IMR-90 (cell line): ENCODE data around the gene LRRC8E. TPM values are rescaled to one million over a fixed set of nuclear protein-coding genes. Genes with fewer than 3 reads are reported as not detected.
A peak's percentile ranks its signal among the peaks of the same experiment; 100 is the strongest.

Experiments used
- ATAC-seq: fragments of 200-7000 bp; cut with Tn5 transposase; 2 replicates; pipeline ENCODE4 v1.9.1; 2020; ENCODE audit warnings: low read depth, mild to moderate bottlenecking, moderate library complexity
- BruUV-seq: library from RNA; stranded (reverse); fragments of 400-500 nt; replicated peaks from 2 replicates; lab custom pipeline; 2021; lab: Mats Ljungman, UMichigan
- CTCF ChIA-PET: fragments of 300-600 bp; formaldehyde crosslinking; extraction: SDS; loops from one replicate; lab custom pipeline; 2021; ENCODE audit warnings: antibody characterized with exemption; lab: Yijun Ruan, JAX
- POLR2A ChIA-PET: fragments of 300-600 bp; sonication (Branson Sonifier 250); formaldehyde crosslinking; loops from one replicate; lab custom pipeline; 2022; ENCODE audit warnings: antibody characterized with exemption; ENCODE audit not compliant: unreplicated experiment; lab: Charles Lee
- DNase-seq: peaks from one replicate; pipeline ENCODE4 v3.0.0; 2013
- H2AFZ ChIP-seq: replicated peaks from 2 replicates; pipeline ENCODE3; 2013; ENCODE audit warnings: low read length, mild to moderate bottlenecking; ENCODE audit not compliant: poor library complexity
- H2AK5ac ChIP-seq: 2 replicates; pipeline ENCODE4 v1.6.1; 2013; ENCODE audit warnings: low read depth, low read length, inconsistent platforms
- H2AK9ac ChIP-seq: replicated peaks from 2 replicates; pipeline ENCODE3; 2013; ENCODE audit warnings: mild to moderate bottlenecking, low read depth, low read length, moderate library complexity; ENCODE audit not compliant: poor library complexity
- H2BK120ac ChIP-seq: 2 replicates; pipeline ENCODE4 v1.6.1; 2013; ENCODE audit warnings: low read depth, low read length, inconsistent platforms
- H2BK15ac ChIP-seq: 3 replicates; pipeline ENCODE4 v1.6.1; 2013; ENCODE audit warnings: low read depth, low read length, inconsistent platforms
- H2BK20ac ChIP-seq: 2 replicates; pipeline ENCODE4 v1.6.1; 2013; ENCODE audit warnings: low read depth, mild to moderate bottlenecking, inconsistent platforms, low read length, moderate library complexity
- H2BK5ac ChIP-seq: 2 replicates; pipeline ENCODE4 v1.6.1; 2013; ENCODE audit warnings: mild to moderate bottlenecking, low read depth, low read length, inconsistent platforms; ENCODE audit not compliant: poor library complexity, severe bottlenecking
- H3K14ac ChIP-seq: replicated peaks from 2 replicates; pipeline ENCODE4 v1.6.1; 2013; ENCODE audit warnings: low read depth, low read length, inconsistent platforms
- H3K18ac ChIP-seq: 2 replicates; pipeline ENCODE4 v1.6.1; 2013; ENCODE audit warnings: low read depth, low read length, control low read depth
- H3K23ac ChIP-seq: 2 replicates; pipeline ENCODE4 v1.6.1; 2013; ENCODE audit warnings: low read depth, low read length, inconsistent platforms
- H3K27ac ChIP-seq: 2 replicates; pipeline ENCODE4 v1.5.1; 2013; ENCODE audit warnings: mild to moderate bottlenecking, control low read depth, low read length; ENCODE audit not compliant: insufficient read depth
- H3K27me3 ChIP-seq: 2 replicates; pipeline ENCODE4 v1.6.1; 2013; ENCODE audit warnings: low read length; ENCODE audit not compliant: control insufficient read depth, insufficient read depth
- H3K36me3 ChIP-seq: 2 replicates; pipeline ENCODE4 v1.6.1; 2013; ENCODE audit warnings: low read length, mixed read lengths; ENCODE audit not compliant: control insufficient read depth, insufficient read depth
- H3K4ac ChIP-seq: 2 replicates; pipeline ENCODE4 v1.6.1; 2013; ENCODE audit warnings: low read depth, low read length, inconsistent platforms
- H3K4me1 ChIP-seq: 2 replicates; pipeline ENCODE4 v1.6.1; 2013; ENCODE audit warnings: low read length, mixed read lengths; ENCODE audit not compliant: control insufficient read depth, insufficient read depth
- H3K4me2 ChIP-seq: 2 replicates; pipeline ENCODE4 v1.6.1; 2013; ENCODE audit warnings: low read depth, mild to moderate bottlenecking, control low read depth, low read length, moderate library complexity
- H3K4me3 ChIP-seq: 2 replicates; pipeline ENCODE4 v1.5.1; 2013; ENCODE audit warnings: low read depth, mild to moderate bottlenecking, control low read depth, low read length, moderate library complexity; ENCODE audit not compliant: insufficient read depth
- H3K56ac ChIP-seq: 2 replicates; pipeline ENCODE4 v1.6.1; 2013; ENCODE audit warnings: low read length, inconsistent platforms; ENCODE audit not compliant: insufficient read depth; ENCODE audit errors: extremely low read depth
- H3K79me1 ChIP-seq, 2 experiments: 2 replicates each; pipeline ENCODE4 v1.6.1; 2013; ENCODE audit warnings: low read length in 2 of 2, inconsistent platforms in 1 of 2, low read depth in 1 of 2
- H3K9ac ChIP-seq: 2 replicates; pipeline ENCODE4 v1.6.1; 2013; ENCODE audit warnings: low read depth, low read length, control low read depth
- H3K9me1 ChIP-seq: 2 replicates; pipeline ENCODE4 v1.6.1; 2013; ENCODE audit warnings: low read length, inconsistent platforms; ENCODE audit not compliant: insufficient read depth
- H3K9me3 ChIP-seq: 2 replicates; pipeline ENCODE4 v1.6.1; 2013; ENCODE audit warnings: low read length; ENCODE audit not compliant: control insufficient read depth, insufficient read depth
- H4K20me1 ChIP-seq: 2 replicates; pipeline ENCODE4 v1.6.1; 2013; ENCODE audit warnings: low read length, inconsistent platforms; ENCODE audit not compliant: insufficient read depth
- H4K5ac ChIP-seq: 2 replicates; pipeline ENCODE4 v1.6.1; 2013; ENCODE audit warnings: mild to moderate bottlenecking, low read depth, low read length, control low read depth
- H4K8ac ChIP-seq, 2 experiments: 2 replicates each; pipeline ENCODE4 v1.6.1; 2013; ENCODE audit warnings: low read depth in 2 of 2, low read length in 2 of 2, control low read depth in 1 of 2, inconsistent platforms in 1 of 2
- H4K91ac ChIP-seq: 2 replicates; pipeline ENCODE4 v1.6.1; 2013; ENCODE audit warnings: low read depth, low read length, inconsistent platforms; ENCODE audit not compliant: insufficient read depth
- CEBPB ChIP-seq: IDR thresholded peaks from 2 replicates; pipeline ENCODE4 v1.6.1; 2012; ENCODE audit warnings: low read depth, low read length, improper control_type of control experiment
- CHD1 ChIP-seq: IDR thresholded peaks from 2 replicates; pipeline ENCODE4 v1.6.1; 2012; ENCODE audit warnings: low read depth, low read length, improper control_type of control experiment
- ELK1 ChIP-seq: fragments of 150-350 bp; IDR thresholded peaks from 2 replicates; pipeline ENCODE4 v1.6.1; 2016; ENCODE audit warnings: low read depth, mild to moderate bottlenecking, low read length, moderate library complexity, borderline replicate concordance
- FOS ChIP-seq: fragments of 150-350 bp; IDR thresholded peaks from 2 replicates; pipeline ENCODE4 v1.6.1; 2016; ENCODE audit warnings: low read depth, low read length
- MAFK ChIP-seq: IDR thresholded peaks from 2 replicates; pipeline ENCODE4 v1.6.1; 2012; ENCODE audit warnings: low read depth, low read length, improper control_type of control experiment
- MAZ ChIP-seq: IDR thresholded peaks from 2 replicates; pipeline ENCODE4 v1.6.1; 2012; ENCODE audit warnings: low read depth, mild to moderate bottlenecking, low read length, improper control_type of control experiment, moderate library complexity, borderline replicate concordance
- MXI1 ChIP-seq: IDR thresholded peaks from 2 replicates; pipeline ENCODE4 v1.6.1; 2012; ENCODE audit warnings: low read depth, mild to moderate bottlenecking, low read length, moderate library complexity, borderline replicate concordance
- POLR2A ChIP-seq: IDR thresholded peaks from 2 replicates; pipeline ENCODE4 v1.6.1; 2012; ENCODE audit warnings: mild to moderate bottlenecking, low read depth, low read length
- RAD21 ChIP-seq: IDR thresholded peaks from 2 replicates; pipeline ENCODE4 v1.6.1; 2012; ENCODE audit warnings: low read length, improper control_type of control experiment
- RFX5 ChIP-seq: IDR thresholded peaks from 2 replicates; pipeline ENCODE4 v1.8.0; 2012; ENCODE audit warnings: low read depth, mild to moderate bottlenecking, low read length, moderate library complexity
- SMC3 ChIP-seq: fragments of 150-350 bp; IDR thresholded peaks from 2 replicates; pipeline ENCODE4 v1.6.1; 2016; ENCODE audit warnings: low read depth, mild to moderate bottlenecking, antibody characterized with exemption, low read length, moderate library complexity
- USF2 ChIP-seq: fragments of 150-350 bp; IDR thresholded peaks from 2 replicates; pipeline ENCODE4 v1.6.1; 2017; ENCODE audit warnings: mild to moderate bottlenecking, antibody characterized with exemption, low read length, low read depth
- WGBS, 2 experiments: methylation state at CpG; one replicate each; pipeline versions ENCODE4 v1.1.5 to v1.1.7; 2013; ENCODE audit warnings: missing lambda C conversion rate in 2 of 2; ENCODE audit not compliant: insufficient read length in 1 of 2; ENCODE audit errors: extremely low coverage in 2 of 2; 5-methylcytosine and 5-hydroxymethylcytosine counted together
- dilution Hi-C: fragments of 300-500 bp; cut with HindIII; formaldehyde crosslinking; loops from one replicate; pipeline ENCODE4 v1.14.3; 2018; ENCODE audit warnings: low sequenced_read_pairs; ENCODE audit not compliant: unreplicated experiment
- in situ Hi-C: fragments of 300-500 bp; cut with MboI; formaldehyde crosslinking; loops from 3 replicates; pipeline ENCODE4 v1.14.3; 2019; ENCODE audit warnings: low sequenced_read_pairs, inconsistent platforms, mixed read lengths
- intact Hi-C: fragments of 100-400 bp; cut with micrococcal nuclease; formaldehyde crosslinking; loops from 2 replicates; pipeline ENCODE4 v1.10.0; 2022
- polyA plus RNA-seq, 3 experiments: library from polyadenylated mRNA; depleted of rRNA; stranded (reverse); fragments of >200 nt; gene quantifications; 2 replicates each; pipeline ENCODE4 v1.2.3, GENCODE V29; 2012; ENCODE audit warnings: low replicate concordance in 1 of 3
- total RNA-seq: library from RNA; depleted of rRNA; stranded (reverse); fragments of >200 nt; gene quantifications from 2 replicates; pipeline ENCODE4 v1.2.3, GENCODE V29; 2012

LRRC8E gene
- total and polyA plus RNA-seq, 2 of the 4 experiments (the other 2 are of a cell fraction) = 6.4 to 7.2 TPM

- DNase-seq = no peak
- Histone ChIP-seq H3K4me3 (no peak overlapping the region), H2AK9ac (peak overlapping the region; percentile 61), H2AFZ (no peak overlapping the region), H3K79me1 (no peaks in the 10 kb centered on the region), H3K9ac (no peak overlapping the region), H3K18ac (no peak overlapping the region), H4K20me1 (0 out of 2 replicates have a peak, but pooled peaks cover 7% of the 10 kb centered on the region), H3K9me3 (no peaks in the 10 kb centered on the region), H2BK120ac (no peak overlapping the region), H3K56ac (no peak overlapping the region), H3K4me2 (no peak overlapping the region), H3K36me3 (peaks cover 2% of the 10 kb centered on the region; the same call in 1 of the 2 replicates), H3K9me1 (no peaks in the 10 kb centered on the region), H2BK5ac (no peak overlapping the region), H3K27me3 (no peaks in the 10 kb centered on the region; the same call in 1 of the 2 replicates), H4K8ac (no peak overlapping the region), H2AK5ac (no peak overlapping the region), H3K4me1 (peaks cover 3% of the 10 kb centered on the region; the same call in 1 of the 2 replicates), H4K5ac (no peak overlapping the region), H3K27ac (no peak overlapping the region), H3K4ac (no peak overlapping the region), H2BK20ac (no peak overlapping the region), H2BK15ac (no peak overlapping the region), H3K23ac (no peak overlapping the region), H4K91ac (no peak overlapping the region), H3K14ac (no peak overlapping the region)
- no peak for TF ChIP-seq MAFK
- TF ChIP-seq SMC3 = no peak
- no peak for TF ChIP-seq FOS
- no peak for TF ChIP-seq ELK1
- no peak for TF ChIP-seq POLR2A
- TF ChIP-seq MAZ = no peak
- no peak for TF ChIP-seq MXI1
- TF ChIP-seq RAD21 = no peak
- no peak for TF ChIP-seq USF2
- no peak for TF ChIP-seq RFX5
- TF ChIP-seq CHD1 = no peak
- TF ChIP-seq CEBPB = no peak
- POLR2A ChIA-PET = no interaction called here
- in situ Hi-C loops = no loop called here
- no peak for ATAC-seq
- no TSS peak for BruUV-seq
- intact Hi-C loops = no loop called here
- 91% methylated on average over 8 of the region's 22 CpGs; no CpG with 5 or more reads in 1 of the 2 experiments for WGBS, 2 experiments
- dilution Hi-C loops = no loop called here
- CTCF ChIA-PET = interaction anchor here (0.7 kb wide), 1 partner anchor 69 kb away, joined by 3 read pairs; no protein-coding TSS in a partner anchor
These were observed 28.2 kb upstream of the LRRC8E start for GRCh38 chr19:7859831-7860713.
